ENCODE measurements around the gene NUCKS1.

Gene NUCKS1

GRCh38 chr1:205666372-205667166 is 83.4 kb downstream of the NUCKS1 start:
- no peak for TF ChIP-seq POLR2AphosphoS5 (IDR thresholded peaks at IDR 0.05; ENCODE audit: low read depth, low read length)
- no peak for TF ChIP-seq SIN3A (IDR thresholded peaks at IDR 0.05; ENCODE audit: borderline replicate concordance, insufficient read depth, low read length)
- TF ChIP-seq REST (IDR thresholded peaks at IDR 0.05; ENCODE audit: insufficient read depth in 1 of 2, low read depth in 2 of 2, low read length in 2 of 2), result no peak
- TF ChIP-seq FOXP2 (optimal IDR thresholded peaks at IDR 0.05; ENCODE audit: borderline replicate concordance, extremely low read depth, extremely low read length, insufficient read depth), result no peak
- no peak for TF ChIP-seq TAF1 (IDR thresholded peaks at IDR 0.05; ENCODE audit: borderline replicate concordance, insufficient read depth, low read length)

GRCh38 chr1:205665201-205666045 is 84.6 kb downstream of the NUCKS1 start:
- no peak for TF ChIP-seq POLR2AphosphoS5 (IDR thresholded peaks at IDR 0.05; ENCODE audit: low read depth, low read length)
- TF ChIP-seq REST (IDR thresholded peaks at IDR 0.05; ENCODE audit: insufficient read depth in 1 of 2, low read depth in 2 of 2, low read length in 2 of 2), result no peak
- TF ChIP-seq FOXP2 (optimal IDR thresholded peaks at IDR 0.05; ENCODE audit: borderline replicate concordance, extremely low read depth, extremely low read length, insufficient read depth), result no peak
- TF ChIP-seq SIN3A (IDR thresholded peaks at IDR 0.05; ENCODE audit: borderline replicate concordance, insufficient read depth, low read length), result no peak
- no peak for TF ChIP-seq TAF1 (IDR thresholded peaks at IDR 0.05; ENCODE audit: borderline replicate concordance, insufficient read depth, low read length)

GRCh38 chr1:205664399-205665017 is 85.5 kb downstream of the NUCKS1 start:
- no peak for TF ChIP-seq TAF1 (IDR thresholded peaks at IDR 0.05; ENCODE audit: borderline replicate concordance, insufficient read depth, low read length)
- no peak for TF ChIP-seq FOXP2 (optimal IDR thresholded peaks at IDR 0.05; ENCODE audit: borderline replicate concordance, extremely low read depth, extremely low read length, insufficient read depth)
- no peak for TF ChIP-seq POLR2AphosphoS5 (IDR thresholded peaks at IDR 0.05; ENCODE audit: low read depth, low read length)
- no peak for TF ChIP-seq SIN3A (IDR thresholded peaks at IDR 0.05; ENCODE audit: borderline replicate concordance, insufficient read depth, low read length)
- TF ChIP-seq REST (IDR thresholded peaks at IDR 0.05; ENCODE audit: insufficient read depth in 1 of 2, low read depth in 2 of 2, low read length in 2 of 2), result no peak

GRCh38 chr1:205663286-205663936 is 86.6 kb downstream of the NUCKS1 start:
- no peak for TF ChIP-seq FOXP2 (optimal IDR thresholded peaks at IDR 0.05; ENCODE audit: borderline replicate concordance, extremely low read depth, extremely low read length, insufficient read depth)

Data from PFSK-1 (cell line).